Cerebellar cortex (tissue), 1 donor: ENCODE measurements around the gene BRINP3.

ENCODE experiments used
- DNase-seq: peaks from one replicate; pipeline ENCODE4 v3.0.0-alpha.2; 2015; ENCODE audit warnings: low spot score

Gene BRINP3

GRCh38 chr1:190104961-190105360, 372.7 kb downstream of the BRINP3 start:
- DNase-seq = no peak

GRCh38 chr1:190102757-190103326, 374.8 kb downstream of the BRINP3 start:
- no peak for DNase-seq

GRCh38 chr1:190101756-190102155, 375.9 kb downstream of the BRINP3 start:
- DNase-seq = no peak

- DNase-seq = no peak
These were observed 378.9 kb downstream of the BRINP3 start for GRCh38 chr1:190098756-190099155.

GRCh38 chr1:190098107-190098506, 379.6 kb downstream of the BRINP3 start:
- DNase-seq = no peak

GRCh38 chr1:190095596-190095995, 382.1 kb downstream of the BRINP3 start:
- DNase-seq = no peak

GRCh38 chr1:190084552-190084951, 393.1 kb downstream of the BRINP3 start:
- peak; percentile 29 for DNase-seq

- DNase-seq = no peak
These were observed 409.4 kb downstream of the BRINP3 start for GRCh38 chr1:190068304-190068703.

- DNase-seq = no peak
These were observed 410.1 kb downstream of the BRINP3 start for GRCh38 chr1:190067592-190067991.

GRCh38 chr1:190066011-190066410, 411.7 kb downstream of the BRINP3 start:
- DNase-seq = no peak

GRCh38 chr1:190049314-190049713, 428.4 kb downstream of the BRINP3 start:
- no peak for DNase-seq
